Measurements from ENCODE around the gene KLC3.
A peak's percentile ranks its signal among the peaks of the same experiment; 100 is the strongest.

Gene KLC3

GRCh38 chr19:45380107-45380506 is 39.6 kb downstream of the KLC3 start:
- DNase-seq: no peak

GRCh38 chr19:45382426-45382825 is 41.9 kb downstream of the KLC3 start:
- DNase-seq: no peak

GRCh38 chr19:45385392-45386221 is 45.1 kb downstream of the KLC3 start:
- no peak for DNase-seq

- DNase-seq: peak in 1 of 2 experiments; percentile 35
These were observed 50.8 kb downstream of the KLC3 start for GRCh38 chr19:45391346-45391745.

GRCh38 chr19:45391871-45392665 is 51.5 kb downstream of the KLC3 start:
- no peak for DNase-seq

GRCh38 chr19:45395821-45396617 is 55.5 kb downstream of the KLC3 start:
- no peak for DNase-seq

GRCh38 chr19:45400192-45400591 is 59.6 kb downstream of the KLC3 start:
- no peak for DNase-seq
